Urothelium cell line (cell line): ENCODE results near the gene PRPF19.

Source experiments
- DNase-seq: peaks from one replicate; pipeline ENCODE4 v3.0.0; 2011; ENCODE audit warnings: low spot score, mixed read lengths
- FAIRE-seq: peaks from 2 replicates; lab custom pipeline; 2011; peaks lifted over from hg19 to GRCh38; lab: Jason Lieb, UNC

PRPF19 gene

DNA sequence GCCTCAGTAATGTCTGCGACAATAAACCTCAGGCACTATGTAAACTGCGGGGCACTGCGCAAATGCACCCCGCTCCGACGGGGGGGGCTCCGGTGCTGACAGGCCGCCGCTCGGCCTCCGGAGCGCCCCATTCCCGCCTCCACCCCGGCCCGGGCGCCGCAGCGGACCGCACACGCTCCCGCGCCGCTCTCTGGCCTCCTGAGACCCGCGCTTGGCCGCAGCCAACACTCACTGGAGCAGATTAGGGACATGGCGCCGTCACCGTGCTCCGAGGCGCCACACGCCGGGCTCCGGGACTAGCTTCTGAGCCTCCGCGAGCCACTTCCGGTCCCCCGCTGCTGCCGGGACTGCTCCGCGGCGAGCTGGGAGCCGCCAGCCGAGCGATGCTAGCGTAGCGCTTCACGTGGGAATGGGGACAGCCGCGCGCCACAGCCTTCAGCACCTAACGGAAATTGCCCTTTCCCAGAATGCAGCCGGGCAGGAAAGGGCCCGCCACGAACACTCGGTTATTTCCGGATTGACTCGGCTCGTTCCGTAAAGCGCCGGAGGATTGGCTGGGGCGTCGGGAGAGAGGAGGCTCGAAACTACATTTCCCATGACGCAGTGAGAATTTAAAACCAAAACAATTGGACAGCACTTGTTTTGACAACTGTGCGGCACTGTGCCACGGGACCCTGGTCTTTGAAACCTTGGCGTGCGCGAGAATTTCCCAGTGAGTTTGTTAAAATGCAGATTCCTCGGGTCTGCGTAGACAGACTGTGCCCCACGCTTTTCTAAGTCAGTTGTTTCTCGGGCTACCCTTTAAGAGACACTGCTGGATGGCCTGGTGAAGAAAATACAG is at the start of gene PRPF19:
PRPF19 (minus strand) TSS at position 454 of the 841 bp plus-strand sequence; CDS start at position 251, 203 bp downstream.
- peak; percentile 98 for DNase-seq
- FAIRE-seq, result no peak

DNA sequence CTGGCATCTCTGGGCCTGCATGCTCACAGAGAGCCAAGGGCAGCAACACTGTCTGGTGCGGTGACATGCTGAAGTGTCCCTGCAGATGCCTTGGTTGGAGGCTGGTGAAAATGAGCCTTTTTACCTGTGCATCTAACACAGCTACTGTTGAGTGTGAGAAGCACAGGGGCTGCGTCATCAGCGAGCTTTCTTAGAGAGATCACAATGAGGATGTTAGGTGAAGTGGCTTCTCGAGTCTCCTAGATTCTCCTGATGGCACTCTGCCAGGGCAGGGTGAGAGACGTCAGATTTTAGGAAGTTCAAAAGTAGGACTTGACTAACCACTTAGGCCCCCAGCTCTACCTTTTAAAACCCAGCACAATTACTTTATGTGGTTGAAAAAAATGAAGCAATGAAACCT is 49.2 kb upstream of the PRPF19 start:
- FAIRE-seq (no peak), DNase-seq (no peak)

DNA sequence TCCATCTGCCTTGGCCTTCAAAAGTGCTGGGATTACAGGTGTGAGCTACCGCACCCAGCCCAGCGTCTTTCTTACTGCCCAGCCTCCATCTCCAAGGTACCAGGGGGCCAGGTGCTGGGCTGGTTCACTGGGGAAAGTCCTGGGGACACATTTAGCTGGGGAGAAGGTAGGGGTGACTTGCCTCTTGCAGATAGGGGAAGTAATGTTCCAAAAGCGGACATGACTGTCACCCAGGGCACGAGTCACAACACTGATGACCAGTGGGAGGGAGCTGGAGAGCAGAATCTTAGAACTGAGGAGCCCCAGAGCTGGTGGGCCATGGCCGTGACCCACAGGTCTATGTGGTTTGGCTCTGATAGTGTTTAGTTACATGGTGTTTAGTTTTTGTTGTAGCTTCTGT is 48.0 kb upstream of the PRPF19 start:
- FAIRE-seq (no peak), DNase-seq (no peak)

DNA sequence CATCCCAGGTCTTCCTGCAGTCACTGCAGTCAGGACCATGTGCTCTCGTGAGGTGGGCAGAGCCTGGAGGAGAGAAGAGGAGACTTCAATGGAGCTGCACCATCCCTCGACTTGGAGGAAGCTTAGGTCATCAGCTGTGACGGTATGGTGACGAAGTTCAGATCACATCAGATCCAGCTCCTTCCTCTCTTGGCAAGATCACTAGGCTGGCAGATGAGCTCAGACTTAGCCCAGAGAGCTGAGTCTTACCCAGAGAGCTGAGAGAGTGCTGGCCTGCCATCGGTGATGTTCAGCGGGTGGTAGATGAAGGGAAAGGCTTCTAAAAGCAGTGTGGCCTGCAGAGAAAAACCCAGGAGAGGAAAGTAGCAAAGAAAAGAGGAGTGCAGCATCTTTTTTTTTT is 47.4 kb upstream of the PRPF19 start:
- DNase-seq (no peak), FAIRE-seq (no peak)

DNA sequence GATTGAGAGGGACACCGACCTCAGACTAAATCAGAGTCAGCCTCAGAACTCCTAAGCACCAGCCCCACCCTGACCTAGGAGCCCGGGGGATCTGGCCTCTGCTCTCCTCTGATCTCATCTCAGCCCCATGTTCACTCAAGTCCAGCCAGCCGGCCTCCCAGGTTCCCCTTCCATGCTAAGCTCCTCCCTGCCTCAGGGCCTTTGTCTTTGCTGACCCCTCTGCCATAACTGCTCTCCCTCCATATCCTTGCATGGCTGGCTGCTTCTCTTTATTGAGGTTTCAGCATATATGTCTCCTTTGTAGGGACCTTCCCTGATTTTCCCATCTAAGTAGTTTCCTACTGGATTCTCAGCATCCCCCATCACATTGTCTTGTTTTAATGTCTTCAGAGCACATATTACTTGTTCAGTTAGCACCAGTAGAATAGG is 46.4 kb upstream of the PRPF19 start:
- no peak for FAIRE-seq
- DNase-seq, result no peak

DNA sequence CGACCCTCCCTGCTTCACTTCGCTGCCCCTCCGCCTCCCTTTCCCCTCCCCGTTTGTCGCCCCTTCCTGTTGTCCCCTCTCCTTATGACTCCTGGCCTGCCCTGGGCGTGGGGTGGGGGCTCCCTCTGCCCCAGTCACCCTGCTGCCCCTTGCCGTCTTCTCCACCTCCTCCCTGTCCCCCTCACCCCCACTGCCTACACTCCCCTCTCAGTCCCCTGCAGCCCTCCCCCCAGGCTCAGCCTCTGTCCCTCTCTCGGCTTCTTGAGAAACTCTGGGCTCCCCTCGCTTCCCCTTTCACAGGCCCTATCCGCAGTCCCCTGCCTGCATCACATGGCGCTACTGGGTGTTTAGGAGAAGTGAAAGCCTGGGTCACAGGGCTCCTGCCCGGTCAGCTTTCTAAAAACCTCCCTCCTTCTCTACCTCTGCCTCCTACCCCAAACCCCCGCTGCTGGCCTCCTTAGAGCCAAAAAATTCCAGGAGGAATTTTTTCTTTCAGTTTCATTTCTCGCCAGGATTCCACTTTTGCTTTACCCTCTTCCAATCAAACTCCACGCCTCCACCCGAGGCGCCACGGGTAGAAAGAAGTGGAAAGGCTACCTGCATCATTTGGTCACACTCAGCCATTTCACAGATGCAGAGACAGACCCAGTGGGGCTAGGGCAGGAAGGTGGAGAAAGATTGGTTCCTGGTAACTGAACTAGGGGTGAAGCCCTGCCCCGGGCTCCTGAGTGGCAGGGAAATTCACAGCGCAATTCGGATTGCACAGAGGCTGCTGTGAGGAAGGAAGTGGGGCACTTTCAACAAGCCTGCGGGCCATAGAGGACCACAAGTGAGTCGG is 45.7 kb upstream of the PRPF19 start, which contains the start of gene SLC15A3:
SLC15A3 (minus strand) TSS at position 273 of the 838 bp plus-strand sequence. CDS start 625 bp downstream, outside the sequence.
- peak; percentile 37 for DNase-seq

DNA sequence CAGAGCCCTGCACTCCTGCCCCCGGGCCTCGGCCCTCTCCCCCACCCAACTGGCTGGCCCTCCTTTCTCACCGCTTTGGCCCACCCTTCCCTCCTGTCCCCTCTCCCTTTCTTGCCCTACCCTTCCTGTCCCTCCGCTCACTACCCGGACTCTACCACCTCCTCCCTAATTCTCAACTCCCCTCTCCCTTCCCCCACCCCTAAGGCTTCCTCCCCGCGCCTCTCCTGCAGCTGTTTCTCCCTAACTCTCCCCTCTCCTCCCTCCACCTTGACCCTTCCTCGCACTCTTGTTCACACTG is 45.2 kb upstream of the PRPF19 start:
- FAIRE-seq (no peak), DNase-seq (no peak)

More for the DNA sequence above, 45.7 kb upstream of the PRPF19 start, which contains the start of gene SLC15A3:
- FAIRE-seq, result no peak

DNA sequence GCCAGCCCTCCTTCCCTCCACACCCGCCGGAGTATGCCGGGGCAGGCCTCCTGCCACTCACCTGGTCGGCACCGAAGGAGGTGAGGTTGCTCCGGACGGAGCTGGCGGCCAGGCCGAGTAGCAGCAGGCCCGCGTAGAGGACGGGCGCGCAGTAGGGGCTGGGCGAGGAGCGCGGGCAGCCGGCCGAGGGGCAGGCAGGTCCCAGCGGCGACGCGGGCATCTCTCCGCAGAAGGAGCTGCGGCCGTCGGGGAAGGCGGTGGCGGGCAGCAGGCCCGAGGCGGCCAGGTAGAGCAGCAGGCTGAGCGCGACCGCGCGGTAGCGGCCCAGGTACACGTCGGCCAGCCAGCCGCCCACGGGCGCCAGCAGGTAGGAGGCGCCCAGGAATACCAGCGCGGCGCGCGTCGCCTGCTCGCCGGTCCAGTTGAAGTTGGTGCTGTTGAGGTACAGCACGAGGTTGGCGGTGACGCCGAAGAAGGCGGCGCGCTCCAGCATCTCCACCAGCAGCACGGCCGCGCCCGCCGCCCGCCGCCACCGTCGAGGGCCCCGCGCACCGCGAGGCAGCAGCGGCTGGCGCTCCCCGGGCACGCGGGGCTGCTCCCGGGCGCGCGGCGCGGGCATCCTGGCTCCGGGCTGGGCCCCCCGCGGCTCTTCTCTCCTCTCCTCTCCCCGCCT is 44.7 kb upstream of the PRPF19 start:
- DNase-seq, result no peak
- no peak for FAIRE-seq

DNA sequence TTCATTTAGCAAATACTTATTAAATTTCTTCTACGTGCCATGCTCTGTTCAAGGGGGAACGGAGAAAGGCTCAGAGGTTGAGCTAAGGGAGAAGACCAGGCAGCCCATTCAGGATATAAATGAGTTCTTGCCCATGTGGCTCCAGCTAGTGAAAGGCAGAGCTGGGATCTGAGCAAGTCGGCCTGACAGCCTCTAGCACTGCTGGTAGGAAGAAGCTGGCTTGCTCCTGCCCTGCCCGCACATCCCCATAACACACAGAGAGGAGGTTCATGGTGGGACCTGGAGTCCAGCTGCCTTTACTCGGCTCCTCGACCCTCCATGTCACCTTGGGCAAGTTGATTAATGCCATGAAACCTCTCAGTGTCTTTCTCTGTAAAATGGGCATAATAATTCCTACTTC is 43.6 kb upstream of the PRPF19 start:
- FAIRE-seq (no peak), DNase-seq (no peak)

DNA sequence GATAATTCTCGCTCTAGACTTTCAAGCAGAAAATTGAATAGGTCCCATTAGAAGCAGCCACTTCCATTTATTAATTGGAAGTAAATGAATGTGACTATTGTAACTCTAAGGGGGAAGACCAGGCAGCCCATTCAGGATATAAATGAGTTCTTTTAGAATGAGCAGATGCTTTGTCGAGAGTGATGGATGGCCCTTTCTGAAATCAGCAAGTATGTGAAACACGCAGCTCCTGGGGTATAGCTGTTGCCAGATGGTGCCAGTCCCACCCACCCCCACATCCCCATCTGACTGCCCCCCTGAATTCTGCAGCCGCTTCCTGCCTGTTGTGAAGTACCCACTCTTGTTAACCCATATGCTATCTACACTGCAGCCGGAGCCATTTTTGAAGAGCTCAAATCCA is 41.9 kb upstream of the PRPF19 start:
- no peak for DNase-seq
- no peak for FAIRE-seq

DNA sequence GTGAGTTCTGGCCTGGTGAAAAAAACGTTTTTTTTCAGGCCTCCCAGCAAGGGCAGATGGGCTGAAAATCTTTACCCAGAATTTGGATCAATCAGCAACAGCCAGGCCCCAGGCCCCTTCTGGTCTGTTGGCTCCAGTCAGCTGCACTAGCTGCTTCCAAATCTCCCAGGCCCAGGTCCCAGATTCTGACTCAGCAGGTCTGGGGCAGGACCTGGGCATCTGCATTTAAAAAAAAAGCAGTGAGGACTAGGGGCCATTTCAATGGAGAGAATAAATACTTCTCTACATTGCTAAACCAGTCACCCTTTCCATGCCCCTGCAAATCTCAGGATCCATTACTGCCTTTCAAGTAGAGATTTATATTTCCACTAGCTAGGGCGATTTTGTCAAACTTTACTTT is 41.3 kb upstream of the PRPF19 start:
- DNase-seq, result no peak
- no peak for FAIRE-seq

DNA sequence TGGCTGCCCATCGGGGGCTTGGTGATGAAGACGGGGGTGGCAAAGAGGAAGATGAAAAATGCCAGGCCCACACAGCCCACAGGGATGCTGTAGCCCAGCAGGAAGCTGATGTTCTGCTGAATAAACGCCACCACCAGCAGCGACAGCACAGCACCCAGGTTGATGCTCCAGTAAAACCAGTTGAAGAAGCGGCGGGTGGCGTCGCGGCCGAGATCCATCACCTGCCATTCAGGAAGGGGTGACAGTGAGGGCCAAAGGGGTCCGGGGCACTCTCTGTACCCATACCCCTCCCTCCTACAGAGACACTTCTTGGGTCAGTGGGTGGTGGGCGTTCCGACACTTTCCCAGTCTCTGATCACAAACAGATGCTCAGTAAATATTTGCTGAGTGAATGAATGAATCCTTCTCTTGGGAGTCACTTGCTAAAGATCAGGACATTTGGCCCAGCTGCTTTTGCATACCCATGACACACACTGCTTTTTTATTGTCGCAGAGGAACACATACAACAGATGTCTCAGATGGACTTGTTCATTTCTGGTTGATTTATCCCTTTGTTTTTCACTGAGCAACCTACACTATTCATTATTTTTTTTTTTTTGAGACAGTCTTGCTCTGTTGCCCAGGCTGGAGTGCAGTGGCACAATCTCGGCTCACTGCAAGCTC is 40.3 kb upstream of the PRPF19 start:
- FAIRE-seq (no peak), DNase-seq (no peak)

DNA sequence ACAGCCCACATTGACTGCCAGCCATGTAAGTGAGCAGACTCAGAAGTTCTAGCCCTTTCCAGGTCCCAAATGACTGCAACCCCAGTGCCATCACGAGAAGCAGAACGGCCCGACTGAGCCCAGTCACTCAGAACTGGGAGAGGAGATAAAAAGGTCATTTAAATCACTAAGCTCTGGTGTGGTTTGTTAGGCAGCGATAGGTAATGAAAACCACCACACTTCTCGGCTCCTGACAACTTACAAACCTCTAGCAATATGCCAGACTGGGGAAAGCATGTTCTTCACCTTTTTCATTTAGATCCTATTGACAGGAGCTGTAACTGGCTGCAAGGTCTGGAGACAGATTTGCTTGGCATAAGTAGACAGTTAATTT is 38.9 kb upstream of the PRPF19 start:
- no peak for DNase-seq
- FAIRE-seq, result no peak

DNA sequence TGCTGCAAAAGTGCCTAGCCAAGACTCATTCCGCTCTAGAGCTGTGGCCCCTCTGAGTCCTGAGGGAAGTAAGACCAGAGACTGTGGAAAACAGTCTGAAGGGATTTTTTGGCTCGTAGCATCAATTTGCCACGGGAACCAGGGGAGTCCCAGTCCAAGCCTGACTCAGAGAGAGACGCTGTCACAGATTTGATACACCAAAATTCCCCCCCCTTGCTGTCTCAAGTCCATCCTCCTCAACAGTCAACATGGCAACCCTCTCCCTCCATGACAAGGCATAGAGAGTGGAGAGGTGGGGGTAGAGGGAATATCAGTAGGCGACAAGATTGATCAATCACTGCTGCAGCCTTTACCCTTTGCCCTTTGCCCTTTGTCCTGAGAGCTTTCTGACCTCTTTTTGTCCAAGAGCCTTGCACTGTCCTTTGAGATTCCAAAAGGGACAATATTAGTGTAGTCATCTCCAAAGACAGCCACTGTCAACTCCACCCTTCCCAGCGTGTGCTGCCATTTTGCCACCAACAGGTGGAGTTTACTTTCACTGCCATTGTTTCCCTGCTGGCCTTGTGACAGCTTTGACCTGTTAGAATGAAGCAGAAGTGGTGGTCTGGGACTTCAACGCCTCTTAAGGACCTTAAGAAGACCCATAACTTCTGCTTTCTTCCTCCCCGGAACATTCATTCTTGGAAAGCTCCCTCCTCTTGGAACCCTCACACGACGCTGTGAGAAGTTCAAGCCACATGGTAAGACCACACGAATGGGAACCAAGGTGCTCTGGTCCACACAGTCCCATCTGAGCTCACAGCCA is 38.3 kb upstream of the PRPF19 start:
- FAIRE-seq, result no peak
- no peak for DNase-seq

DNA sequence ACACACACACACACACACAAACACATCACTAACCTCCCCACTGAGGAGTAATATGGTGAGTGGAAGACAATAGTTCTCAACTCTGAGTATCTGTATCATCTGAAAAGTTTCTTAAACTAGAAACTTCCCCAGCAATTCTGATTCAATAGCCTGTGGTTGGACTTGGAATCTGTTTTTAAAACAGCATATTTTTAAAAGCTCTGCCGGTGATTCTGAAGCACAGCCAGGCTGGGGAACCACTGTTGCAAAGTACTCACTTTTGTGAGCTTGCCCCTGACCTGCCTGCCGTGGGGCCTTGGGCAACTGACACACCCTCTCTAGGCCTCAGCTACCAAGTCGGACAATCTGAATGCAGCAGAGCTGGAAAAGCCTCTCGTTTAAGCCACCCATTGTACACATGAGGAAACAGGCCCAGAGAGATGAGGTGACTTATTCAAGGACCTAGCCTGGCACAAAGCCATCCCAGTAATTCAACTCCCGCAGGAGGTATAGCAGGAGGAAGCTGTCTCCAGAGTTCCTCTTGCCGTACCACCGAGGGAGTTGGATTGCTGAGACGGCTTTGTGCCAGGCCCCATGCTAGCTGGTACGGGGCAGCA is 36.7 kb upstream of the PRPF19 start:
- no peak for FAIRE-seq
- DNase-seq, result no peak

DNA sequence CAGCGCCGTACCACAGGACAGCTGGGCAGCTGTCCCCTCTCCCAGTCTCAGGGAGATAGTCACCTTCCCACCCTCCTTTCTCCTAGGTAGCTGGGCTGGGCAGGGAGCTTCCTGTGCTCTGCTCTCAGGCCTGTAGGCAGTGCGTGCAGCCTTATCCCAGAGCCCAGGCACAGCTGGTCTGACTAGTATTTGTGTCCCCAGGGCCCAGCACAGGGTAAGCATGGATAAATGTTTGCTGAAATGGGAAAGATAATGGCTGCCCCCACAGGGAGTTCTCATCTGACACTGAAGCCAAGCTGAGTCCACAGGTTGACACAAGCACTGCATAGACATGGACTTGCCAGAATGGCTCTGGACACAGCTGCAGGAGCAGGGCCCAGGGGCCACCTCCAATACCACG is 35.8 kb upstream of the PRPF19 start:
- DNase-seq (no peak), FAIRE-seq (no peak)

DNA sequence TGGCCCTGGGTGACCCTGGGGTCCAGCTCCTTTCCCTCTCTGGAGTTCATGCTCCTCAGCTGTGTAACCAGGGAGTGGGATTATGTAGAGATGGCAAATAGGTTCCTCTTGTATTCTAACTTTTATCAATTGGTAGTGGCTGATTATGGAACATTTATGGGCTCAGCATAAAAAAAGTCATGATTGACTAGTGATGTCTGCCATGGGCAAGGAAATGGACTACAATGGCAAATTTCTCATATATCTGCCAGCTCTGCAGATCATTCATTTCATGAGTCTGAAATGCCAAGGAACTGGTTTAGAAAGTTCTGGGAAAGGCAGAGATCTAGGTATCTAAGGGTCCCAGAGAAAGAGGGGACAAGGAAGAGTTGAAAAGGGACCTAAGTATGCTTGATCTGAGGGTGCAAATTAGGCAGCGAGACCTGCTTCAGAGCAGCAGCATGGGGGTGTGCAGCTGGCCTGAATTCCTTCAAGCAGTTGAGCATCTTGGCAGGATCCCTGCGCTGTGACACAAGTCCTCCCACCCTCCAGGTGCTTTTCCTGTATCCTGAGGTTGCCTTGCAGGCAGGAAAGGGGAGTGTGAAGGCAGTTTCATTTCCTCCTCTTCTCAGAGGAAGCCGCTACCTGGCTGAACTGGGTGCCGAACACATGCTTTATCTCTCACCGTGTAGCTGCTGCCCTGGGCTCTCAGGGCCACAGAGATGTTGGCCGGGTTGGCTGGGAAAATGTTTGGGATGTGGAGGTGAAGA is 35.2 kb upstream of the PRPF19 start:
- FAIRE-seq, result no peak

DNA sequence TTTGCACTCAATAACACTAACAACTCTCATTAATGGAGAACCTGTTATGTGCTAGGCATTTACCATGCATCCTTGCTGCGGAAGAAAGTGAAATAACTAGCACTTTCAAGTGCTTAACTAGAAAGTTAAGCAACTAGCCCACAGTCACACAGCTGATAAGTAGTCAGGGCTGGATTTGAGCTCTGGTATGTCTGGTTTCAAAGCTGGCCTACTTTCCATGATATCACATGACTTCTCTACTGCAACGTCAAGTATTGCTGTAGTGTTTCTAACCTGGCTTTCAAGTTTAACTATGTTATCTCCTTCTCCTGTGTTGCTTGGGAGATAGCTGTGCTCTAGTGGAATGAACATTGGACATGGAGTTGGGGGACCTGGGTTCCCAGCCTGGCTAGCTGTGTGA is 33.5 kb upstream of the PRPF19 start:
- DNase-seq, result no peak
- FAIRE-seq, result no peak

More for the DNA sequence above, 35.2 kb upstream of the PRPF19 start:
- no peak for DNase-seq

DNA sequence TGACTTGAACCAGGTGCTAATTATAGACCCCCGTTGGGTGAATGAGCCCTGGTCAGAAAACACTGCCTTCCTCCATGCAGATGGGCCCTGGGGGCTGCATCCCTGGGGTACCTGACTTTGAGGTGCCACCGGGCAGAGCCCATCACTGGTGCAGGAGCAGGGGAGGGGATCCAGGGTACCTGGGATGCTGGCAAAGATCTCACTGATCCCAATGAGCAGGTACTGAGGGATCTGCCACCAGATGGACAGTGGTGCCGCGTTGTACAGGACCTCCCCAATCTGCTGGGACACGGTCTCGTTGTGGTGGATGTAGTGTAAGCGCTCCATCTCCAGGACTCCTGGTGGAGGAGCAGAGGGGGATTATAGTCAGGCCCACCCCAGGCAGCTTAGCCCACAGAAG is 32.9 kb upstream of the PRPF19 start:
- FAIRE-seq, result no peak
- DNase-seq, result no peak
